ENCODE data around the gene IRX3. TPM values are rescaled to one million over a fixed set of nuclear protein-coding genes. Genes with fewer than 3 reads are reported as not detected.

IRX3 gene
- total RNA-seq, 2 experiments from 2014 or later: not detected

GRCh38 chr16:54236773-54237172 is 49.8 kb downstream of the IRX3 start:
- no peaks in the 10 kb centered on the region for H3K9me3 Mint-ChIP-seq (ENCODE audit: insufficient read depth)
- CTCF ChIA-PET: no interaction called here
- no peak for ATAC-seq
- H3K27ac Mint-ChIP-seq: no peak overlapping the region
- no peaks in the 10 kb centered on the region for H3K36me3 Mint-ChIP-seq (ENCODE audit: low read depth)
- DNase-seq: no peak
- H3K27me3 Mint-ChIP-seq (ENCODE audit: low read depth): peaks cover 2% of the 10 kb centered on the region
- POLR2A ChIA-PET: no interaction called here
- H3K4me1 Mint-ChIP-seq (ENCODE audit: low read depth): no peaks in the 10 kb centered on the region
- H3K4me3 Mint-ChIP-seq: no peak overlapping the region

DNA sequence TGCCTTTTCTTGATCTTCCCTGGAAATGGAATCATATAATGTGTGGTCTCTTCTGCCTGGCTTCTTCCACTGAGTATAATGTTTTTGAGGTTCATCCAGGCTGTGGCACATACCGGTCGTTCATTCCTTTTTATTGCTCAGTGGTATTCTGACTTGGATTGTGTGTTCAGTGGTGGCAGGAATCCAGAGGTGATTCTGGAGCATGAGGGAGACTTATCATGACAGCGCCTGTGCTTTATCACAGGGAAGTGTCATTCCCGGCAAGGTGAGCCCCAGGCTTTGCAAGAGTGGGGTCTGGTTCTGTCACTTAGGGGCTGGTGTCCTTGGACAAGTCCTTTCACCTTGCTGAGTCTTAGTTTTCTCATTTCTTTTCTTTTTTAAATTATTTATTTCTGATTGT is 53.0 kb downstream of the IRX3 start:
- Mint-ChIP-seq H3K9me3 (ENCODE audit: insufficient read depth) (no peaks in the 10 kb centered on the region), H3K27me3 (ENCODE audit: low read depth) (peaks cover 2% of the 10 kb centered on the region), H3K4me1 (ENCODE audit: low read depth) (no peaks in the 10 kb centered on the region), H3K36me3 (ENCODE audit: low read depth) (no peaks in the 10 kb centered on the region), H3K4me3 (no peak overlapping the region), H3K27ac (no peak overlapping the region)
- POLR2A ChIA-PET: no interaction called here
- DNase-seq (no peak), ATAC-seq (no peak)
- CTCF ChIA-PET: no interaction called here

Measured in activated CD8-positive, alpha-beta T cell treated with anti-CD3 and anti-CD28 coated beads, Interleukin-2, amount 10 ng/mL, durations not matched to agents 7 days and 5 days (primary cell).